PC-3 (cell line): ENCODE results near the gene ARHGEF2. TPM values are rescaled to one million over a fixed set of nuclear protein-coding genes. Genes with fewer than 3 reads are reported as not detected.

ENCODE experiments used
- ATAC-seq: fragments of 200-7000 bp; cut with Tn5 transposase; 2 replicates; pipeline ENCODE4 v1.9.1; 2020; ENCODE audit warnings: mild to moderate bottlenecking, moderate library complexity
- BruUV-seq: library from RNA; stranded (reverse); fragments of 400-500 nt; replicated peaks from 2 replicates; lab custom pipeline; 2021; lab: Mats Ljungman, UMichigan
- CTCF ChIA-PET: fragments of 300-600 bp; sonication (Branson Sonifier 250); formaldehyde crosslinking; loops from one replicate; lab custom pipeline; 2022; ENCODE audit warnings: antibody characterized with exemption; lab: Charles Lee
- POLR2A ChIA-PET: fragments of 300-600 bp; sonication (Branson Sonifier 250); formaldehyde crosslinking; loops from one replicate; lab custom pipeline; 2022; ENCODE audit warnings: antibody characterized with exemption; ENCODE audit not compliant: unreplicated experiment; lab: Charles Lee
- DNase-seq: peaks from one replicate; pipeline ENCODE4 v3.0.0-alpha.2; 2015
- H2AFZ ChIP-seq: fragments of 300-600 bp; sonication (generic); 2 replicates; pipeline ENCODE4 v1.6.0; 2016; ENCODE audit warnings: antibody characterized with exemption, low read length
- H3F3A ChIP-seq: fragments of 300-600 bp; sonication (generic); one replicate; pipeline ENCODE4 v1.6.0; 2017; ENCODE audit warnings: antibody characterized with exemption, low read length, control low read depth, mild to moderate bottlenecking; ENCODE audit not compliant: unreplicated experiment
- H3K27ac ChIP-seq: fragments of 300-600 bp; sonication (generic); 2 replicates; pipeline ENCODE4 v1.5.1; 2016; ENCODE audit warnings: mild to moderate bottlenecking, low read length
- H3K27me3 ChIP-seq: fragments of 300-600 bp; sonication (generic); 2 replicates; pipeline ENCODE4 v1.6.1; 2016; ENCODE audit warnings: low read length, mixed read lengths
- H3K36me3 ChIP-seq: fragments of 300-600 bp; sonication (generic); 2 replicates; pipeline ENCODE4 v1.6.1; 2016; ENCODE audit warnings: low read depth, mixed run types, low read length, mixed read lengths
- H3K4me1 ChIP-seq: fragments of 300-600 bp; sonication (generic); 2 replicates; pipeline ENCODE4 v1.5.1; 2016; ENCODE audit warnings: low read length; ENCODE audit not compliant: insufficient read depth
- H3K4me2 ChIP-seq: fragments of 300-600 bp; sonication (generic); 2 replicates; pipeline ENCODE4 v1.6.0; 2016; ENCODE audit warnings: low read length
- H3K4me3 ChIP-seq: fragments of 300-600 bp; sonication (generic); 2 replicates; pipeline ENCODE4 v1.5.1; 2016; ENCODE audit warnings: mild to moderate bottlenecking, low read length, mixed read lengths
- H3K79me2 ChIP-seq: fragments of 300-600 bp; sonication (generic); 2 replicates; pipeline ENCODE4 v1.6.1; 2017; ENCODE audit warnings: low read length, mixed read lengths
- H3K9ac ChIP-seq: fragments of 300-600 bp; sonication (generic); 2 replicates; pipeline ENCODE4 v1.6.0; 2016; ENCODE audit warnings: mild to moderate bottlenecking, low read length
- H3K9me2 ChIP-seq: fragments of 300-600 bp; sonication (generic); replicated peaks from 2 replicates; pipeline ENCODE4 v1.6.1; 2016; ENCODE audit warnings: mixed run types, low read length, mixed read lengths
- H3K9me3 ChIP-seq: fragments of 300-600 bp; sonication (generic); 2 replicates; pipeline ENCODE4 v1.6.1; 2016; ENCODE audit warnings: low read length, mixed read lengths
- H4K20me1 ChIP-seq: fragments of 300-600 bp; sonication (generic); 2 replicates; pipeline ENCODE4 v1.6.1; 2016; ENCODE audit warnings: low read length, mixed read lengths
- CTCF ChIP-seq: fragments of 300-600 bp; sonication (generic); conservative IDR thresholded peaks from 2 replicates; pipeline ENCODE4 v1.5.1; 2017; ENCODE audit warnings: antibody characterized with exemption, low read depth, mild to moderate bottlenecking, low read length
- EZH2 ChIP-seq: fragments of 300-600 bp; sonication (generic); IDR thresholded peaks from one replicate; pipeline ENCODE4 v1.6.1; 2017; ENCODE audit warnings: antibody characterized with exemption, mild to moderate bottlenecking, low read length; ENCODE audit not compliant: unreplicated experiment
- EZH2phosphoT487 ChIP-seq: fragments of 300-600 bp; sonication (generic); IDR thresholded peaks from 2 replicates; pipeline ENCODE4 v1.6.1; 2018; ENCODE audit warnings: mild to moderate bottlenecking, antibody characterized with exemption, low read length, borderline replicate concordance
- intact Hi-C: fragments of 100-400 bp; cut with micrococcal nuclease; formaldehyde crosslinking; loops from 2 replicates; pipeline ENCODE4 v1.9.0; 2023
- total RNA-seq: library from RNA; depleted of rRNA; stranded (reverse); fragments of >200 nt; gene quantifications from 2 replicates; pipeline ENCODE4 v1.2.3, GENCODE V29; 2014

The ARHGEF2 gene
- total RNA-seq, 1 experiment from 2014 or later, result 65.9 TPM

GRCh38 chr1:156003923-156004188 lies 25.5 kb upstream of the ARHGEF2 start:
- intact Hi-C loops, result loop anchor here (5.0 kb wide), 1 partner anchor 63 kb away; no protein-coding TSS in a partner anchor
- Histone ChIP-seq H3K9me3 (no peaks in the 10 kb centered on the region), H3K27ac (0 out of 2 replicates have a peak overlapping the region, but pooled peaks have one; percentile 0), H3K36me3 (peaks cover 4% of the 10 kb centered on the region), H3K9ac (no peak overlapping the region), H3K27me3 (no peaks in the 10 kb centered on the region), H3F3A (peaks cover 10% of the 10 kb centered on the region), H3K79me2 (no peaks in the 10 kb centered on the region), H3K4me1 (peaks cover 16% of the 10 kb centered on the region), H4K20me1 (no peaks in the 10 kb centered on the region), H3K9me2 (no peaks in the 10 kb centered on the region), H2AFZ (peak overlapping the region; percentile 68; the same call in 1 of the 2 replicates), H3K4me3 (no peak overlapping the region), H3K4me2 (peak overlapping the region; percentile 65)
- POLR2A ChIA-PET, result interaction anchor here (0.6 kb wide), 1 partner anchor 12 kb away, joined by 3 read pairs; no protein-coding TSS in a partner anchor
- no TSS peak for BruUV-seq
- TF ChIP-seq EZH2, result no peak
- TF ChIP-seq CTCF, result no peak
- TF ChIP-seq EZH2phosphoT487, result no peak
- no peak; the same call in 1 of the 2 replicates for ATAC-seq
- CTCF ChIA-PET, result interaction anchor here (0.6 to 1.7 kb wide), 2 partner anchors 62 to 160 kb away, joined by 3 to 14 read pairs; no protein-coding TSS in a partner anchor
- no peak for DNase-seq

GRCh38 chr1:156002188-156002911 lies 24.0 kb upstream of the ARHGEF2 start:
- no TSS peak for BruUV-seq
- no peak overlapping the region for H2AFZ ChIP-seq

More at GRCh38 chr1:156002188-156002911, 24.0 kb upstream of the ARHGEF2 start:
- no peak for ATAC-seq
- Histone ChIP-seq H3K27ac (no peak overlapping the region), H3F3A (peaks cover 6% of the 10 kb centered on the region), H3K79me2 (no peaks in the 10 kb centered on the region), H4K20me1 (no peaks in the 10 kb centered on the region), H3K27me3 (no peaks in the 10 kb centered on the region), H3K36me3 (no peaks in the 10 kb centered on the region), H3K4me1 (peaks cover 16% of the 10 kb centered on the region), H3K4me2 (no peak overlapping the region), H3K9ac (no peak overlapping the region), H3K9me2 (no peaks in the 10 kb centered on the region), H3K4me3 (no peak overlapping the region), H3K9me3 (no peaks in the 10 kb centered on the region)
- no peak for TF ChIP-seq CTCF
- no peak for TF ChIP-seq EZH2phosphoT487
- TF ChIP-seq EZH2, result no peak
- ChIA-PET CTCF (no interaction called here), POLR2A (no interaction called here)
- intact Hi-C loops, result loop anchor here (5.0 kb wide), 1 partner anchor 65 kb away; no protein-coding TSS in a partner anchor
- no peak for DNase-seq
